C4-2B (cell line): ENCODE results near the gene LRRC4.

Source experiments
- CTCF ChIP-seq: fragments of 450-650 bp; conservative IDR thresholded peaks from 2 replicates; pipeline ENCODE4 v1.5.1; 2017; ENCODE audit warnings: mild to moderate bottlenecking
- ZFX ChIP-seq: fragments of 450-650 bp; IDR thresholded peaks from 2 replicates; pipeline ENCODE4 v1.6.1; 2017

GRCh38 chr7:128014811-128015210, 16.4 kb downstream of the LRRC4 start:
- TF ChIP-seq CTCF: no peak
- no peak for TF ChIP-seq ZFX
